GM10266 (cell line): Measurements from ENCODE around the gene PLB1.

Experiments used
- DNase-seq: peaks from one replicate; pipeline ENCODE4 v3.0.0; 2012; ENCODE audit errors: extremely low spot score
- CTCF ChIP-seq: IDR thresholded peaks from 2 replicates; pipeline ENCODE4 v1.5.1; 2012; ENCODE audit warnings: mild to moderate bottlenecking, low read depth; ENCODE audit not compliant: control insufficient read depth, insufficient read depth; ENCODE audit errors: missing control alignments

Gene PLB1

GRCh38 chr2:28506112-28506910 is 10.5 kb downstream of the PLB1 start:
- no peak for DNase-seq
- no peak for TF ChIP-seq CTCF

- DNase-seq = no peak
These were observed 12.2 kb downstream of the PLB1 start for GRCh38 chr2:28507796-28508764.

GRCh38 chr2:28509361-28509760 is 13.5 kb downstream of the PLB1 start:
- TF ChIP-seq CTCF = no peak
- no peak for DNase-seq

More at GRCh38 chr2:28507796-28508764, 12.2 kb downstream of the PLB1 start:
- TF ChIP-seq CTCF = no peak

GRCh38 chr2:28510184-28510583 is 14.3 kb downstream of the PLB1 start:
- TF ChIP-seq CTCF = no peak
- no peak for DNase-seq

GRCh38 chr2:28511871-28512606 is 16.2 kb downstream of the PLB1 start:
- DNase-seq = no peak
- no peak for TF ChIP-seq CTCF

GRCh38 chr2:28512607-28512965 is 16.7 kb downstream of the PLB1 start:
- no peak for TF ChIP-seq CTCF
- no peak for DNase-seq
